Fibroblast of lung (primary cell): Measurements from ENCODE around the gene SAFB2. TPM values are rescaled to one million over a fixed set of nuclear protein-coding genes. Genes with fewer than 3 reads are reported as not detected.

ENCODE experiments used
- DNase-seq, 2 donors: peaks; one replicate each; pipeline versions ENCODE4 v3.0.0 to v3.0.0-alpha.2; 2010; ENCODE audit warnings: low read depth in 2 of 2
- H2AFZ ChIP-seq: 2 replicates; pipeline ENCODE4 v1.5.1; 2012; ENCODE audit warnings: low read length, control low read depth, inconsistent platforms
- H3K27ac ChIP-seq: 2 replicates; pipeline ENCODE4 v1.5.1; 2011; ENCODE audit warnings: low read length, control low read depth; ENCODE audit not compliant: insufficient read depth
- H3K27me3 ChIP-seq: 2 replicates; pipeline ENCODE4 v1.5.1; 2011; ENCODE audit warnings: mild to moderate bottlenecking, low read length; ENCODE audit not compliant: control insufficient read depth, insufficient read depth
- H3K36me3 ChIP-seq: 2 replicates; pipeline ENCODE4 v1.5.1; 2011; ENCODE audit warnings: low read length; ENCODE audit not compliant: control insufficient read depth, insufficient read depth
- H3K4me1 ChIP-seq: 2 replicates; pipeline ENCODE4 v1.5.1; 2011; ENCODE audit warnings: low read length; ENCODE audit not compliant: control insufficient read depth, insufficient read depth; ENCODE audit errors: extremely low read depth
- H3K4me2 ChIP-seq: 2 replicates; pipeline ENCODE4 v1.5.1; 2011; ENCODE audit warnings: low read length, control low read depth; ENCODE audit not compliant: insufficient read depth; ENCODE audit errors: extremely low read depth
- H3K4me3 ChIP-seq, 4 experiments: fragments of 200-600 bp in 1 of 4; sonication (generic) in 1 of 4; replicated peaks in 1 of 4; 2 replicates each; pipeline ENCODE4 v1.5.1; 2011 to 2016; ENCODE audit warnings: low read length in 4 of 4, low read depth in 3 of 4, mild to moderate bottlenecking in 3 of 4, control low read depth in 2 of 4, inconsistent platforms in 1 of 4, mixed read lengths in 1 of 4; ENCODE audit not compliant: insufficient read depth in 1 of 4; ENCODE audit errors: control extremely low read depth in 1 of 4
- H3K79me2 ChIP-seq: 2 replicates; pipeline ENCODE4 v1.5.1; 2012; ENCODE audit warnings: mild to moderate bottlenecking, low read length, inconsistent platforms; ENCODE audit not compliant: control insufficient read depth, insufficient read depth
- H3K9ac ChIP-seq: 2 replicates; pipeline ENCODE4 v1.5.1; 2011; ENCODE audit warnings: mild to moderate bottlenecking, low read length, control low read depth; ENCODE audit not compliant: insufficient read depth
- H3K9me3 ChIP-seq: 2 replicates; pipeline ENCODE4 v1.5.1; 2012; ENCODE audit warnings: low read depth, low read length; ENCODE audit not compliant: control insufficient read depth, insufficient read depth
- H4K20me1 ChIP-seq: 2 replicates; pipeline ENCODE4 v1.5.1; 2011; ENCODE audit warnings: low read length; ENCODE audit not compliant: control insufficient read depth, insufficient read depth; ENCODE audit errors: extremely low read depth
- EZH2 ChIP-seq: IDR thresholded peaks from 2 replicates; pipeline ENCODE4 v1.5.1; 2012; ENCODE audit warnings: low read length, control low read depth, mild to moderate bottlenecking; ENCODE audit errors: missing control alignments
- polyA plus RNA-seq, 2 donors: library from polyadenylated mRNA; depleted of rRNA in 1 of 2; stranded (reverse) in 1 of 2; unstranded in 1 of 2; fragments of >200 nt; gene quantifications; 2 replicates each; pipeline ENCODE4 v1.2.1, GENCODE V29; 2011 to 2012; ENCODE audit warnings: missing spikeins in 1 of 2
- total RNA-seq: library from RNA; depleted of rRNA; stranded (reverse); fragments of >200 nt; gene quantifications from 2 replicates; pipeline ENCODE4 v1.2.1, GENCODE V29; 2014
- TF ChIP-seq, protein P1 (sequence below), 2 donors: IDR thresholded peaks in 1 of 2; conservative IDR thresholded peaks in 1 of 2; 1 replicate in 1 of 2; 2 replicates in 1 of 2; pipeline ENCODE4 v1.5.1; 2011 to 2012; ENCODE audit warnings: low read length in 2 of 2, control low read depth in 1 of 2, inconsistent platforms in 1 of 2, low read depth in 1 of 2, mild to moderate bottlenecking in 1 of 2

Gene SAFB2
- total and polyA plus RNA-seq, 2 donors (not counting 1 experiment from before 2014, with no cell fraction given) = 16.9 to 35.8 TPM

DNA sequence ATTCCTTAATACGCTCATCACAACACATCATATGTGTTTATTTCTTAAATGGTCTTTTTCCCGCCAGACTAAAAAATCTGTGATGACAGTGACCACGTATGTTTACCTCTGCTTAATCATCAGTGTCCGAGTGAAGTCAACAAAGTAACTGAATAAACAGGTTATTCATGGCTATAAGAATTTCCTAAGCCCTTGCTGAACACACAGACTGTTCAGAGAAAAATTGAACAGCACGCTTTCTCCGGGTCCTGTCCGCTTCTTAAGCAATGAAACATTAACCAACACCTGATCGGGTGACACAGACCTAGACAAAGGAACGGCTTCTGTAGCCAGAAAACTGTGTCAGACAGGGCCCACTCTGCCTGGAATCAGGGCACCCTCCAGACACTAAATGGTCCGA, 14.3 kb downstream of the SAFB2 start:
- Histone ChIP-seq H3K36me3 (peaks cover 19% of the 10 kb centered on the region), H3K4me3 (no peak overlapping the region), H3K9me3 (no peaks in the 10 kb centered on the region), H3K4me1 (no peaks in the 10 kb centered on the region), H3K27ac (no peak overlapping the region), H4K20me1 (no peaks in the 10 kb centered on the region), H2AFZ (no peak overlapping the region), H3K79me2 (peaks cover 9% of the 10 kb centered on the region), H3K27me3 (no peaks in the 10 kb centered on the region), H3K9ac (no peak overlapping the region), H3K4me2 (no peak overlapping the region)
- TF ChIP-seq EZH2 = no peak
- TF ChIP-seq, protein P1, sequence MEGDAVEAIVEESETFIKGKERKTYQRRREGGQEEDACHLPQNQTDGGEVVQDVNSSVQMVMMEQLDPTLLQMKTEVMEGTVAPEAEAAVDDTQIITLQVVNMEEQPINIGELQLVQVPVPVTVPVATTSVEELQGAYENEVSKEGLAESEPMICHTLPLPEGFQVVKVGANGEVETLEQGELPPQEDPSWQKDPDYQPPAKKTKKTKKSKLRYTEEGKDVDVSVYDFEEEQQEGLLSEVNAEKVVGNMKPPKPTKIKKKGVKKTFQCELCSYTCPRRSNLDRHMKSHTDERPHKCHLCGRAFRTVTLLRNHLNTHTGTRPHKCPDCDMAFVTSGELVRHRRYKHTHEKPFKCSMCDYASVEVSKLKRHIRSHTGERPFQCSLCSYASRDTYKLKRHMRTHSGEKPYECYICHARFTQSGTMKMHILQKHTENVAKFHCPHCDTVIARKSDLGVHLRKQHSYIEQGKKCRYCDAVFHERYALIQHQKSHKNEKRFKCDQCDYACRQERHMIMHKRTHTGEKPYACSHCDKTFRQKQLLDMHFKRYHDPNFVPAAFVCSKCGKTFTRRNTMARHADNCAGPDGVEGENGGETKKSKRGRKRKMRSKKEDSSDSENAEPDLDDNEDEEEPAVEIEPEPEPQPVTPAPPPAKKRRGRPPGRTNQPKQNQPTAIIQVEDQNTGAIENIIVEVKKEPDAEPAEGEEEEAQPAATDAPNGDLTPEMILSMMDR (conservative IDR thresholded peaks at IDR 0.05 in 1 of 2, IDR thresholded peaks at IDR 0.05 in 1 of 2; ENCODE audit: low read depth in 1 of 2, low read length in 2 of 2) = no peak
- DNase-seq = no peak

DNA sequence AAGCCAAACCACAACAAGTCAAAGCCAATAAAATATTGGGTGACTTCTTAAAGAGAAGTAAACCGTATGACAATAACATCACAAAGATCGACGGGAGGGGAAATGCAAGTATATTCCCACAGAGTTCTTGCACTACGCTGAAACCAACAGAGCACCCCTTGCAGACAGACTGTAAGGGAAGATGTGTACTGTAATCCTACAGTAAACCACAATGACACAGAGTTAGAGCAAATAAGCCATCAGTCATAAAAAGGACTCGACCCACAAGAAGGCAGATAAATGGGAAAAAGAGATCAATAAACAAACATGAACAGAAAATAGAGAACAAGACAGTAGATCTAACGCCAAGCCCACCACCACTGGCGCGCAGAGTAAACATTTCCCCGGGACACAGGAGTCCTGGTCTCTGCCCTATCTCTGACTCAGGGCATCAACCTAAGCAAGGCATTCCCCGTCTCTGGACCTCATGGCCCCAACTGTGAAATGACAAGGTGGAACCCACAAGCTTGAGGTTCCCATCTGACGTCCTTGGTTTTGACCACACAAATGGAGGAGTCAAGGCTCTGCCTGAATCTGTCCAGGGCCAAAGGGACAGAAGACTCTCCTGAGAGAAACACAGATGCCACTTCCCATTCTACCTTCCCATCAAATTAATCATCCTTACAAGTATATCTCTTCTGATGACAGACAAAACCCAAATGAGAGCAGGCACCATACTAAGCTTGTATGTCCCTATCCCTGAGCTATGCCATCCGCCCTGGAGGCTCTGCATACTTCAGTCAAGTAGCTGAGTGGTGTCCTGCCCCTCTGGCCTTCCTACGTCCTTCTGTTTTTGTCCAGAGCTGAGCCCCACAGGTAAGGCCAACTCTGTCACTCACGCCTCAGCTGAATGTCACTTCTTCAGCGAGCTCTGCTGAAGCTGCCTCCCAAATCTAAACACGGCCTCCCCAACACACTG, 15.0 kb downstream of the SAFB2 start:
- Histone ChIP-seq H3K4me3 (no peak overlapping the region), H3K27ac (no peak overlapping the region), H4K20me1 (no peaks in the 10 kb centered on the region), H2AFZ (no peak overlapping the region), H3K27me3 (no peaks in the 10 kb centered on the region), H3K79me2 (peaks cover 9% of the 10 kb centered on the region), H3K36me3 (peaks cover 14% of the 10 kb centered on the region), H3K9me3 (no peaks in the 10 kb centered on the region), H3K4me1 (no peaks in the 10 kb centered on the region), H3K4me2 (no peak overlapping the region), H3K9ac (no peak overlapping the region)
- DNase-seq = no peak
- no peak for TF ChIP-seq EZH2
- TF ChIP-seq, protein P1 (conservative IDR thresholded peaks at IDR 0.05 in 1 of 2, IDR thresholded peaks at IDR 0.05 in 1 of 2; ENCODE audit: low read depth in 1 of 2, low read length in 2 of 2) = no peak

DNA sequence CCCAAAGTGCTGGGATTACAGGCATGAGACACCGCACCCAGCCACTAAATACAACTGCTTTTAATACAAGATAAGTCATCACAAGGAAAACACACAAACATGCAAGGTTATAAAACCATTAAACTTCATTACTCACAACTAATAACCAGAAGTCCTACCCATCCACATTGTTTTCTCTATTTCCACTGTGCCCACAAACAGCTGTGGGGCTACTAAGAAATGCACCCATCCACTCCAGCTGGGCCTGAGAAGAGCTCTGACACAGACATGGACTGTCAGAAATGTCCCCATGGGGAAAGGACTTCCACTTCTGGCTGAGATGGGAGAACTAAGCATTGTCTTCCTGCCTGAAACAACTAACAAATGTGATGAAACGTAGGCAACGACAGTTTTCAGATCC, 17.2 kb downstream of the SAFB2 start:
- H3K4me1 ChIP-seq = no peaks in the 10 kb centered on the region
- no peak overlapping the region for H3K4me3 ChIP-seq
- no peak overlapping the region for H3K27ac ChIP-seq
- H4K20me1 ChIP-seq = no peaks in the 10 kb centered on the region
- H3K36me3 ChIP-seq = peaks cover 17% of the 10 kb centered on the region
- H3K9ac ChIP-seq = no peak overlapping the region
- H3K4me2 ChIP-seq = no peak overlapping the region
- no peaks in the 10 kb centered on the region for H3K9me3 ChIP-seq
- DNase-seq = no peak
- no peak for TF ChIP-seq EZH2
- TF ChIP-seq, protein P1 (conservative IDR thresholded peaks at IDR 0.05 in 1 of 2, IDR thresholded peaks at IDR 0.05 in 1 of 2; ENCODE audit: low read depth in 1 of 2, low read length in 2 of 2) = no peak
- H3K27me3 ChIP-seq = no peaks in the 10 kb centered on the region
- peaks cover 9% of the 10 kb centered on the region for H3K79me2 ChIP-seq
- H2AFZ ChIP-seq = no peak overlapping the region
